B cell (primary cell): ENCODE measurements around the gene RPL29. TPM values are rescaled to one million over a fixed set of nuclear protein-coding genes. Genes with fewer than 3 reads are reported as not detected.

Experiments
- ATAC-seq: fragments of 200-7000 bp; cut with Tn5 transposase; one replicate; pipeline ENCODE4 v1.10.0; 2021; ENCODE audit warnings: low read depth, mild to moderate bottlenecking, moderate number of reproducible peaks, moderate library complexity
- CTCF ChIA-PET: fragments of 350-600 bp; sonication (Branson Sonifier 250); formaldehyde crosslinking; loops from one replicate; lab custom pipeline; 2021; ENCODE audit warnings: antibody characterized with exemption, inconsistent platforms; lab: Charles Lee
- POLR2A ChIA-PET: fragments of 350-600 bp; sonication (Branson Sonifier 250); formaldehyde crosslinking; loops from one replicate; lab custom pipeline; 2021; ENCODE audit warnings: antibody characterized with exemption; lab: Charles Lee
- DNase-seq: peaks from one replicate; pipeline ENCODE4 v3.0.0; 2013
- H2AFZ ChIP-seq: 2 replicates; pipeline ENCODE4 v1.6.1; 2012; ENCODE audit warnings: mild to moderate bottlenecking, low read depth, low read length; ENCODE audit not compliant: insufficient read depth, poor library complexity, severe bottlenecking
- H3K27ac ChIP-seq, 2 donors: 1 replicate in 1 of 2; 2 replicates in 1 of 2; pipeline ENCODE4 v1.5.1; 2012 to 2013; ENCODE audit warnings: low read length in 2 of 2, mild to moderate bottlenecking in 2 of 2, moderate library complexity in 1 of 2
- H3K27me3 ChIP-seq, 4 experiments: fragments of 200-600 bp in 1 of 4; sonication (generic) in 1 of 4; replicated peaks in 1 of 4; 1 replicate in 2 of 4; 2 replicates in 2 of 4; pipeline versions ENCODE4 v1.6.1 to v1.7.0; 2013 to 2016; ENCODE audit warnings: low read length in 3 of 4, mild to moderate bottlenecking in 2 of 4, mixed read lengths in 1 of 4, moderate library complexity in 1 of 4; ENCODE audit not compliant: insufficient read depth in 4 of 4, control insufficient read depth in 3 of 4; ENCODE audit errors: control extremely low read depth in 1 of 4
- H3K36me3 ChIP-seq, 2 experiments: replicated peaks in 1 of 2; 1 replicate in 1 of 2; 2 replicates in 1 of 2; pipeline versions ENCODE4 v1.6.1 to v1.7.1; 2013; ENCODE audit warnings: low read length in 1 of 2; ENCODE audit not compliant: insufficient read depth in 2 of 2, control insufficient read depth in 1 of 2; ENCODE audit errors: control extremely low read depth in 1 of 2, extremely low read depth in 1 of 2
- H3K4me1 ChIP-seq, 2 donors: fragments of 200-600 bp in 1 of 2; sonication (generic) in 1 of 2; 1 replicate in 1 of 2; 2 replicates in 1 of 2; pipeline versions ENCODE4 v1.5.1 to v1.6.1; 2013 to 2017; ENCODE audit warnings: low read length in 2 of 2; ENCODE audit not compliant: control insufficient read depth in 2 of 2, insufficient read depth in 2 of 2
- H3K4me2 ChIP-seq: replicated peaks from 2 replicates; pipeline ENCODE3; 2012; ENCODE audit warnings: mild to moderate bottlenecking, low read depth, low read length; ENCODE audit not compliant: poor library complexity, severe bottlenecking
- H3K4me3 ChIP-seq, 5 experiments: fragments of 200-600 bp in 1 of 5; sonication (generic) in 1 of 5; 1 replicate in 3 of 5; 2 replicates in 2 of 5; pipeline versions ENCODE4 v1.5.1 to v1.7.0; 2011 to 2016; ENCODE audit warnings: low read length in 4 of 5, mild to moderate bottlenecking in 4 of 5, low read depth in 2 of 5, control low read depth in 1 of 5, moderate library complexity in 1 of 5; ENCODE audit not compliant: insufficient read depth in 1 of 5; ENCODE audit errors: control extremely low read depth in 1 of 5, extremely low read depth in 1 of 5
- H3K79me2 ChIP-seq: fragments of 200-600 bp; sonication (generic); one replicate; pipeline ENCODE4 v1.6.0; 2016; ENCODE audit warnings: low read length; ENCODE audit not compliant: control insufficient read depth, insufficient read depth
- H3K9ac ChIP-seq: fragments of 200-600 bp; sonication (generic); 2 replicates; pipeline ENCODE4 v1.6.1; 2017; ENCODE audit warnings: mild to moderate bottlenecking, low read length, moderate library complexity
- H3K9me3 ChIP-seq, 3 donors: one replicate each; pipeline versions ENCODE4 v1.6.1 to v1.7.1; 2013; ENCODE audit warnings: low read length in 2 of 3; ENCODE audit not compliant: control insufficient read depth in 2 of 3, insufficient read depth in 1 of 3; ENCODE audit errors: control extremely low read depth in 1 of 3
- H4K20me1 ChIP-seq: 2 replicates; pipeline ENCODE4 v1.6.0; 2012; ENCODE audit warnings: mild to moderate bottlenecking, low read length; ENCODE audit not compliant: insufficient read depth, control insufficient read depth, poor library complexity, severe bottlenecking
- H3K27ac Mint-ChIP-seq: one replicate; pipeline ENCODE4 v1.8.0; 2021; ENCODE audit warnings: mixed read lengths
- H3K27me3 Mint-ChIP-seq: one replicate; pipeline ENCODE4 v1.8.0; 2021; ENCODE audit warnings: mixed read lengths
- H3K4me1 Mint-ChIP-seq: one replicate; pipeline ENCODE4 v1.8.0; 2021; ENCODE audit warnings: mixed read lengths
- H3K4me3 Mint-ChIP-seq: one replicate; pipeline ENCODE4 v1.8.0; 2021; ENCODE audit warnings: mixed read lengths
- H3K9me3 Mint-ChIP-seq: one replicate; pipeline ENCODE4 v1.8.0; 2022; ENCODE audit warnings: mixed read lengths; ENCODE audit not compliant: insufficient read depth
- CTCF ChIP-seq: fragments of 200-600 bp; IDR thresholded peaks from one replicate; pipeline ENCODE4 v1.8.0; 2022; ENCODE audit warnings: antibody characterized with exemption, mild to moderate bottlenecking
- EZH2 ChIP-seq: IDR thresholded peaks from 2 replicates; pipeline ENCODE4 v1.6.1; 2012; ENCODE audit warnings: borderline replicate concordance, low read depth, mild to moderate bottlenecking, moderate library complexity, low read length; ENCODE audit not compliant: insufficient read depth, poor library complexity, severe bottlenecking
- WGBS: methylation state at CpG from one replicate; pipeline ENCODE4 v1.1.5; 2013; ENCODE audit warnings: missing lambda C conversion rate; ENCODE audit not compliant: insufficient coverage; 5-methylcytosine and 5-hydroxymethylcytosine counted together
- intact Hi-C: fragments of 100-400 bp; cut with micrococcal nuclease; formaldehyde crosslinking; loops from one replicate; pipeline ENCODE4 v1.10.0; 2022
- polyA plus RNA-seq: library from polyadenylated mRNA; depleted of rRNA; stranded (reverse); fragments of >200 nt; gene quantifications from 2 replicates; pipeline ENCODE4 v1.2.3, GENCODE V29; 2012
- total RNA-seq, 2 donors: library from RNA; stranded (reverse); fragments of 120-200 nt in 1 of 2; gene quantifications; 1 replicate in 1 of 2; 2 replicates in 1 of 2; pipeline versions ENCODE4 v1.2.3 to v1.2.4, GENCODE V29; 2013 to 2022

The RPL29 gene
- total and polyA plus RNA-seq, 2 donors (not counting 1 experiment from before 2014, with no cell fraction given), result 1,552 to 3,787 TPM

GRCh38 chr3:52041118-52041731 lies 45.5 kb upstream of the RPL29 start:
- no peak for DNase-seq
- peaks cover 1% of the 10 kb centered on the region for H3K4me1 Mint-ChIP-seq
- H3K27ac ChIP-seq, result no peak overlapping the region
- H3K27ac Mint-ChIP-seq, result no peak overlapping the region
- H3K4me1 ChIP-seq, result peaks cover 0 to 4% of the 10 kb centered on the region in 2 donors
- H3K9ac ChIP-seq, result no peak overlapping the region
- no peak overlapping the region for H3K4me3 ChIP-seq
- no peak overlapping the region for H2AFZ ChIP-seq
- H3K36me3 ChIP-seq, result no peaks in the 10 kb centered on the region
- intact Hi-C loops, result no loop called here
- no peak overlapping the region for H3K4me3 Mint-ChIP-seq
- H3K4me2 ChIP-seq, result no peak overlapping the region
- H3K79me2 ChIP-seq, result no peaks in the 10 kb centered on the region
- H3K9me3 ChIP-seq, result no peaks in the 10 kb centered on the region
- peaks cover 0 to 5% (median 3%) of the 10 kb centered on the region in 4 experiments for H3K27me3 ChIP-seq
- ChIA-PET CTCF (no interaction called here), POLR2A (no interaction called here)
- peaks cover 3% of the 10 kb centered on the region for H3K27me3 Mint-ChIP-seq
- no peaks in the 10 kb centered on the region for H3K9me3 Mint-ChIP-seq
- no peak for ATAC-seq
- 89% methylated on average over 7 of the region's 10 CpGs for WGBS
- no peaks in the 10 kb centered on the region for H4K20me1 ChIP-seq
- TF ChIP-seq EZH2, result no peak
- no peak for TF ChIP-seq CTCF

DNA sequence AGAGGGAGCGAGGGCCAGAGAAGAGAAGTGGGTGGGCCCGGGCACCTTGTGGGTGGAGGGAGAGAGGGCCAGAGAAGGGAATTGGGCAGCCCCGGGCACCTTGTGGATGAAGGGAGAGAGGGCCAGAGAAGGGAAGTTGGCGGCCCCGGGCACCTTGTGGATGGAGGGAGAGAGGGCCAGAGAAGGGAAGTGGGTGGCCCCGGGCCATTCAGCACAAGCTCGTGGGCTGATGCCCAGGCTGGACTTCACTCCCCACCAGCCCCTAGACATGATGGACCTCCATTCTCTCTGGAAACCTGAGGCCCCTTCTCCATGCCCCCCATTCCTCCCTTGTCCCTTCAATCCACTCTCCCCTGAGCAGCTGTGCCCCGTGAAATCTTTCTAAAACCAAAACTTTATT lies 44.9 kb upstream of the RPL29 start:
- H2AFZ ChIP-seq, result no peak overlapping the region
- H3K27me3 Mint-ChIP-seq, result peaks cover 3% of the 10 kb centered on the region
- TF ChIP-seq CTCF (no peak), EZH2 (no peak)
- H3K4me1 ChIP-seq, result peaks cover 0 to 10% of the 10 kb centered on the region in 2 donors
- no peak overlapping the region for H3K9ac ChIP-seq
- H3K27ac ChIP-seq, result no peak overlapping the region
- DNase-seq (no peak), ATAC-seq (no peak)
- peaks cover 0 to 5% (median 3%) of the 10 kb centered on the region in 4 experiments for H3K27me3 ChIP-seq
- intact Hi-C loops, result no loop called here
- no peak overlapping the region for H3K4me3 ChIP-seq
- WGBS, result 91% methylated on average over 6 of the region's 8 CpGs
- H3K27ac Mint-ChIP-seq, result no peak overlapping the region
- H3K4me2 ChIP-seq, result no peak overlapping the region
- ChIA-PET POLR2A (no interaction called here), CTCF (no interaction called here)
- no peaks in the 10 kb centered on the region for H3K36me3 ChIP-seq
- H3K79me2 ChIP-seq, result no peaks in the 10 kb centered on the region
- peaks cover 5% of the 10 kb centered on the region for H3K4me1 Mint-ChIP-seq
- no peaks in the 10 kb centered on the region for H3K9me3 ChIP-seq
- H3K4me3 Mint-ChIP-seq, result no peak overlapping the region
- H3K9me3 Mint-ChIP-seq, result no peaks in the 10 kb centered on the region
- no peaks in the 10 kb centered on the region for H4K20me1 ChIP-seq
